Cardiac muscle cell (in vitro differentiated cells and primary cell): ENCODE data around the gene PRSS21. TPM values are rescaled to one million over a fixed set of nuclear protein-coding genes. Genes with fewer than 3 reads are reported as not detected.

Source experiments
- DNase-seq, 2 donors: peaks; one replicate each; pipeline versions ENCODE4 v3.0.0 to v3.0.0-alpha.2; 2010 to 2017; ENCODE audit warnings: low read depth in 1 of 2, low spot score in 1 of 2
- H3K27ac ChIP-seq: fragments of 200-600 bp; sonication (generic); 2 replicates; pipeline ENCODE4 v1.5.1; 2016
- H3K27me3 ChIP-seq: fragments of 200-600 bp; sonication (generic); 2 replicates; pipeline ENCODE4 v1.6.0; 2016; ENCODE audit warnings: control low read depth
- H3K36me3 ChIP-seq: fragments of 200-600 bp; sonication (generic); 2 replicates; pipeline ENCODE4 v1.5.1; 2016; ENCODE audit warnings: control low read depth
- H3K4me1 ChIP-seq: fragments of 200-600 bp; sonication (generic); 2 replicates; pipeline ENCODE4 v1.8.1; 2017; ENCODE audit warnings: low read depth, mild to moderate bottlenecking, mixed run types
- H3K4me3 ChIP-seq: fragments of 200-600 bp; sonication (generic); 2 replicates; pipeline ENCODE4 v1.5.1; 2016; ENCODE audit warnings: mild to moderate bottlenecking
- H3K9me3 ChIP-seq: fragments of 200-600 bp; sonication (generic); 2 replicates; pipeline ENCODE4 v1.5.1; 2017; ENCODE audit warnings: low read depth, mild to moderate bottlenecking, control low read depth
- CTCF ChIP-seq: IDR thresholded peaks from 2 replicates; pipeline ENCODE4 v1.5.1; 2012; ENCODE audit warnings: low read depth, mild to moderate bottlenecking, low read length
- polyA plus RNA-seq: library from polyadenylated mRNA; unstranded; fragments of >200 nt; fragmentation: Nextera tagmentation; extraction: Ambion mirVana; gene quantifications from 2 replicates; pipeline ENCODE4 v1.2.1, GENCODE V29; 2016
- total RNA-seq: library from RNA; depleted of rRNA; stranded (reverse); fragments of >200 nt; gene quantifications from 2 replicates; pipeline ENCODE4 v1.2.3, GENCODE V29; 2016

The PRSS21 gene
- total and polyA plus RNA-seq, 2 experiments from 2014 or later = not detected

GRCh38 chr16:2836646-2837508, 19.8 kb downstream of the PRSS21 start:
- Histone ChIP-seq H3K4me3 (no peak overlapping the region), H3K36me3 (no peaks in the 10 kb centered on the region), H3K9me3 (no peaks in the 10 kb centered on the region), H3K4me1 (no peaks in the 10 kb centered on the region), H3K27ac (no peak overlapping the region), H3K27me3 (no peaks in the 10 kb centered on the region)
- no peak for DNase-seq
- no peak for TF ChIP-seq CTCF

- Histone ChIP-seq H3K27ac (no peak overlapping the region), H3K4me3 (no peak overlapping the region), H3K4me1 (no peaks in the 10 kb centered on the region), H3K9me3 (no peaks in the 10 kb centered on the region), H3K27me3 (peaks cover under 1% of the 10 kb centered on the region), H3K36me3 (no peaks in the 10 kb centered on the region)
- TF ChIP-seq CTCF = peak; percentile 93
- peak; percentile 84 to 86 for DNase-seq
Measured at GRCh38 chr16:2838928-2839327, 21.9 kb downstream of the PRSS21 start.

- H3K9me3 ChIP-seq = no peaks in the 10 kb centered on the region
Measured at GRCh38 chr16:2839650-2840450, 22.8 kb downstream of the PRSS21 start.

GRCh38 chr16:2840914-2841313, 23.9 kb downstream of the PRSS21 start:
- no peak for DNase-seq
- Histone ChIP-seq H3K4me1 (no peaks in the 10 kb centered on the region), H3K36me3 (no peaks in the 10 kb centered on the region), H3K27ac (no peak overlapping the region), H3K27me3 (peaks cover 5% of the 10 kb centered on the region), H3K4me3 (no peak overlapping the region), H3K9me3 (no peaks in the 10 kb centered on the region)
- no peak for TF ChIP-seq CTCF

More at GRCh38 chr16:2839650-2840450, 22.8 kb downstream of the PRSS21 start:
- no peak for TF ChIP-seq CTCF
- Histone ChIP-seq H3K27me3 (peaks cover 3% of the 10 kb centered on the region), H3K4me3 (no peak overlapping the region), H3K27ac (no peak overlapping the region), H3K4me1 (no peaks in the 10 kb centered on the region), H3K36me3 (no peaks in the 10 kb centered on the region)
- DNase-seq = no peak

GRCh38 chr16:2841606-2842339, 24.7 kb downstream of the PRSS21 start:
- DNase-seq = no peak
- Histone ChIP-seq H3K9me3 (no peaks in the 10 kb centered on the region), H3K4me1 (no peaks in the 10 kb centered on the region), H3K27me3 (peaks cover 5% of the 10 kb centered on the region), H3K4me3 (no peak overlapping the region), H3K27ac (no peak overlapping the region), H3K36me3 (no peaks in the 10 kb centered on the region)
- TF ChIP-seq CTCF = no peak
